Erythroblast (primary cell): ENCODE measurements around the gene RYR2.

ENCODE experiments used
- GATA1 ChIP-seq: IDR thresholded peaks from 2 replicates; pipeline ENCODE4 v1.6.1; 2011; ENCODE audit warnings: low read depth, mild to moderate bottlenecking, control low read depth, low read length, moderate library complexity
- POLR2A ChIP-seq: IDR thresholded peaks from 2 replicates; pipeline ENCODE4 v1.6.1; 2011; ENCODE audit warnings: mild to moderate bottlenecking, low read length

- TF ChIP-seq POLR2A (no peak), GATA1 (no peak)
Measured at GRCh38 chr1:237527761-237528160, 485.8 kb downstream of the RYR2 start.
